NCI-H146 (cell line): ENCODE data around the gene SUMF1.
"Not testable (repeated sequence)": the region's sequence is repeated elsewhere in the genome, so short reads cannot be mapped to it uniquely, and the experiment has no call there.

Experiments
- DNase-seq: peaks from one replicate; lab custom pipeline; 2025; lab: John Stamatoyannopoulos, UW

Gene SUMF1

GRCh38 chr3:4335840-4336562, 131.1 kb downstream of the SUMF1 start:
- no peak for DNase-seq

- no peak for DNase-seq
Observed at GRCh38 chr3:4334548-4334947, 132.5 kb downstream of the SUMF1 start.

- no peak for DNase-seq
Observed at GRCh38 chr3:4332991-4333390, 134.1 kb downstream of the SUMF1 start.

GRCh38 chr3:4332574-4332973, 134.5 kb downstream of the SUMF1 start:
- no peak for DNase-seq

- DNase-seq: no peak
Observed at GRCh38 chr3:4332111-4332510, 135.0 kb downstream of the SUMF1 start.

- not testable (repeated sequence) for DNase-seq
Observed at GRCh38 chr3:4329806-4330205, 137.3 kb downstream of the SUMF1 start.

GRCh38 chr3:4326868-4327267, 140.2 kb downstream of the SUMF1 start:
- no peak for DNase-seq

- no peak for DNase-seq
Observed at GRCh38 chr3:4323246-4324027, 143.6 kb downstream of the SUMF1 start.

GRCh38 chr3:4322635-4323034, 144.4 kb downstream of the SUMF1 start:
- DNase-seq: no peak

GRCh38 chr3:4321732-4322131, 145.3 kb downstream of the SUMF1 start:
- DNase-seq: no peak

- no peak for DNase-seq
Observed at GRCh38 chr3:4320096-4320911, 146.8 kb downstream of the SUMF1 start.

GRCh38 chr3:4314688-4315087, 152.4 kb downstream of the SUMF1 start:
- DNase-seq: no peak

- DNase-seq: no peak
Observed at GRCh38 chr3:4313606-4314293, 153.3 kb downstream of the SUMF1 start.

GRCh38 chr3:4311496-4311895, 155.6 kb downstream of the SUMF1 start:
- no peak for DNase-seq
